ACC112 (cell line): Measurements from ENCODE around the gene PPARD.
"Not testable (repeated sequence)": the region's sequence is repeated elsewhere in the genome, so short reads cannot be mapped to it uniquely, and the experiment has no call there.

ENCODE experiments used
- H2AFZ ChIP-seq: fragments of 200-600 bp; sonication (generic); one replicate; pipeline ENCODE4 v1.6.0; 2017; ENCODE audit warnings: antibody characterized with exemption, low read length; ENCODE audit not compliant: unreplicated experiment
- H3K27ac ChIP-seq: fragments of 200-600 bp; sonication (generic); 2 replicates; pipeline ENCODE4 v1.5.1; 2014; ENCODE audit warnings: low read depth, mild to moderate bottlenecking, antibody characterized with exemption, low read length, moderate library complexity
- H3K27me3 ChIP-seq: fragments of 200-600 bp; sonication (generic); 2 replicates; pipeline ENCODE4 v1.6.1; 2014; ENCODE audit warnings: mild to moderate bottlenecking, antibody characterized with exemption, low read length, moderate library complexity, mixed read lengths; ENCODE audit not compliant: insufficient read depth
- H3K36me3 ChIP-seq: fragments of 200-600 bp; sonication (generic); 2 replicates; pipeline ENCODE4 v1.6.1; 2016; ENCODE audit warnings: mild to moderate bottlenecking, antibody characterized with exemption, low read length, moderate library complexity, mixed read lengths; ENCODE audit not compliant: insufficient read depth
- H3K4me1 ChIP-seq: fragments of 200-600 bp; sonication (generic); one replicate; pipeline ENCODE4 v1.6.1; 2016; ENCODE audit warnings: low read length, mixed read lengths; ENCODE audit not compliant: insufficient read depth, unreplicated experiment, control insufficient read depth
- H3K4me3 ChIP-seq: fragments of 200-600 bp; sonication (generic); 2 replicates; pipeline ENCODE4 v1.5.1; 2014; ENCODE audit warnings: mild to moderate bottlenecking, low read depth, low read length
- H3K79me2 ChIP-seq: fragments of 200-600 bp; sonication (generic); one replicate; pipeline ENCODE4 v1.6.0; 2016; ENCODE audit warnings: low read length; ENCODE audit not compliant: control insufficient read depth, unreplicated experiment, insufficient read depth

PPARD gene

DNA sequence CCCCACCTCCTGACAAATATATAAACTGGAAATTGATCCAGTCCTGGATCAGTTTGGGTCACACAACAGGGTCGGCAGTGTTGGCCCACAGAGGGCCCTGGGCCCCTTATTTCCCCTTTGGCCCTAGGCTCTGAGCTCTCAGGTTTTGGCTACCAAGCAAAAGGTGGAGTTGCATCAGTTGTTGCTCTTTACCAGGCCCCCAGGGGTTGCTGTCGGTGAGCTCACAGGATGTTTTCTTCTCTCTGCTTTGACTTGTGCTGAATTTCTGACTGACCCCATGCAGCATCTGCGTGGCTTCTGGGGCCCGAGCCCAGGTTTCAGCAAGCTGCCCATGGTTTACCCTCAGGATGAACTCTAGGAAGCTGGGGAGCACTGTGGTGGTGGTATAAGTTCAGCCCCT is 44.6 kb downstream of the PPARD start:
- peaks cover 35% of the 10 kb centered on the region for H3K4me1 ChIP-seq

DNA sequence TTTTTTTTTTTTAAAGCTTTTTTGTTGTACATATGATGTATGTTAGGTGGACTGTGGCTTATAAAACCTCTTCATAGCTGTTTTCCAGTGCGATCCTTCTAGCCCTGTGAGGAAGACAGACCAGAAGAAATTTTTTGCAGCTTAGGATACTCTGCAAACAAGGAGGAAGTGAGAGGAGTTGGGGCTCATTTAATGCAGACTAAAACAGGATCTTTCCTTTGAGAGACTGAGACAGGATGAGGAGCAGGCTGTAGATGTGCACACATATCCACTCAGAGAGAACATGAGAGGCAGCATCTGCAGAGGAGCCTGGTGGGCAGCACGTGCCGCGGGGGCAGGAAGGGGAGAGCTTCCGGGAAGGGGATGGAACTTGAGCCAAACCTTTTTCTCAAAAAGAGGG is 45.7 kb downstream of the PPARD start:
- H3K27me3 ChIP-seq = no peaks in the 10 kb centered on the region
- no peak overlapping the region for H3K27ac ChIP-seq
- H3K36me3 ChIP-seq = no peaks in the 10 kb centered on the region
- no peak overlapping the region for H2AFZ ChIP-seq
- H3K79me2 ChIP-seq = peaks cover 14% of the 10 kb centered on the region
- H3K4me1 ChIP-seq = peaks cover 45% of the 10 kb centered on the region
- no peak overlapping the region for H3K4me3 ChIP-seq

More for the DNA sequence above, 44.6 kb downstream of the PPARD start:
- Histone ChIP-seq H3K27me3 (no peaks in the 10 kb centered on the region), H3K79me2 (peaks cover 14% of the 10 kb centered on the region), H3K36me3 (no peaks in the 10 kb centered on the region), H3K27ac (peak overlapping the region; percentile 26), H3K4me3 (no peak overlapping the region), H2AFZ (no peak overlapping the region)

DNA sequence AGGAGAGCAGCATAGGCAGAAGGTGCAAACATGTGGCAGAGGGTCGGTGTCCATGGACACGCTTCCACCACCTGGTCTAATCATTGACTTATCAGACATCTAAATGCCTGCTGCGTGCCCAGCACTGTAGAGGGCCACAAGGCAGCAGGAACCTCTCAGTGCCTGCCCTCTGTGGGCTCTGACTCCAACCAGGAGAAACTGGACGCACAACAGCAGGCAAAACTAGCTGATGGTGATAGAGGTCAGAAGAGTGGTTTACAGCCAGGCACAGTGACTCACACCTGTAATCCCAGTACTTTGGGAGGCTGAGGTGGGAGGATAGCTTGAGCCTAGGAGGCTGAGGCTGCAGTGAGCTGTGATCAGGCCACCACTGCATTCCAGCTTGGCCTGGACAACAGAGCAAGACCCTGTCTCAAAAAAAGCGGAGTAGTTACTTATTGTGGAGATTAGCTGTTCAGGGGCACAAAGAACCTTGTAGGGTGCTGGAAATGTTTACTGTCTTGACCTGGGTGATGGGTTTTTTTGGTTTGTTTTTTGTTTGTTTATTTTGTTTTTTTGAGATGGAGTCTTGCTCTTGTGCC is 46.5 kb downstream of the PPARD start:
- H3K79me2 ChIP-seq = peaks cover 14% of the 10 kb centered on the region
- no peak overlapping the region for H3K27ac ChIP-seq
- H3K4me3 ChIP-seq = no peak overlapping the region

DNA sequence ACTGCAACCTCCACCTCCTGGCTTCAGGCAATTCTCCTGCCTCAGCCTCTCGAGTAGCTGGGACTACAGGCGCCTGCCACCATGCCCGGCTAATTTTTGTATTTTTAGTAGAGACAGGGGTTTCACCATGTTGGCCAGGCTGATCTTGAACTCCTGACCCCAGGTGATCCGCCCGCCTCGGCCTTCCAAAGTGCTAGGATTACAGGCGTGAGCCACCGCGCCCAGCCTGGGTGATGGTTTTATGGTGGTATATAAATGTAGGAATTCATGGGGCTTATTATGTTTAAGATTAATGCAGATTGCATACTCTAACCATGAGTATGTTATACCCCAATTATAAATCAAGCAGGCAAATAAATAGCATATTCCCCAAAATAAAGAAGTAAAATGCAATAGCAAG is 47.0 kb downstream of the PPARD start:
- H3K27me3 ChIP-seq, H3K27ac ChIP-seq, H2AFZ ChIP-seq, H3K36me3 ChIP-seq, H3K4me3 ChIP-seq: not testable (repeated sequence)
- H3K4me1 ChIP-seq = peaks cover 59% of the 10 kb centered on the region
- H3K79me2 ChIP-seq = peaks cover 14% of the 10 kb centered on the region

More for the DNA sequence above, 46.5 kb downstream of the PPARD start:
- H3K4me1 ChIP-seq = peaks cover 54% of the 10 kb centered on the region
- H3K27me3 ChIP-seq = no peaks in the 10 kb centered on the region
- no peaks in the 10 kb centered on the region for H3K36me3 ChIP-seq
- no peak overlapping the region for H2AFZ ChIP-seq

DNA sequence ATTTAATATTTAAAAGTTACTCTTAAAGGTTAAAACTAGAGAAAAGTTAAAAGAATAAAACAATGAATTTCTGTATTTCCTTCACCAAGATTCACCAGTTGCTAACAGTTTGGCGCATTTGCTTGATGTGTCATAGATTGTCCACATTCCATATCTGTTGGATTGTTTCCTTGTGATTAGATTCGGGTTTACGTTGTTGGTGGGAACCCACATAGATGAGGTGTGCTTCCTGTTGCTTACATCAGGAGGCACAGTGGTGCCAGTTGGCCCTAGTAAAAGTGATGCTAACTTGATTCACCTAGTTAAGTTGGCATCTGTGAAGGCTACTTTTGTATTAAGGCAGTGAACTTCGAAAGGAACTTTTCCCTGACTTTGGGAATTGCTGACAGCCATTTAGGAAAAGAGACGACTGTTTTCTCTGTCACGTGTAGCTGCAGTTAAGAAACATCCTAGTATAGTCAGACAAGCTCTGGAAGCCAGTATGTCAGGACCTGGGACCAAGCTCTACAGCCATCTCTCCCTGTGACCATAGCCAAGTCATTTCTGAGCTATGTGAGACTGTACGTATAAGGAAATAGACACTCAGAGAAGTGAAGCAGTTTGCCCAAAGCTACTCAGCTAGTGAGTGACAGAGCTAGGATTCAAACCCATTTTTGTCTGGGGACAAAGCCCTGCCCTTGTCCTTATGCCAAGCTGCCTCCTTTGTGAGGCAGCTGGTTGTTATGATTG is 49.0 kb downstream of the PPARD start:
- H3K4me3 ChIP-seq = peak overlapping the region; percentile 10
- H2AFZ ChIP-seq = no peak overlapping the region
- no peaks in the 10 kb centered on the region for H3K27me3 ChIP-seq
- peaks cover 53% of the 10 kb centered on the region for H3K4me1 ChIP-seq
- no peaks in the 10 kb centered on the region for H3K36me3 ChIP-seq
- peaks cover 14% of the 10 kb centered on the region for H3K79me2 ChIP-seq
- H3K27ac ChIP-seq = peak overlapping the region; percentile 97

DNA sequence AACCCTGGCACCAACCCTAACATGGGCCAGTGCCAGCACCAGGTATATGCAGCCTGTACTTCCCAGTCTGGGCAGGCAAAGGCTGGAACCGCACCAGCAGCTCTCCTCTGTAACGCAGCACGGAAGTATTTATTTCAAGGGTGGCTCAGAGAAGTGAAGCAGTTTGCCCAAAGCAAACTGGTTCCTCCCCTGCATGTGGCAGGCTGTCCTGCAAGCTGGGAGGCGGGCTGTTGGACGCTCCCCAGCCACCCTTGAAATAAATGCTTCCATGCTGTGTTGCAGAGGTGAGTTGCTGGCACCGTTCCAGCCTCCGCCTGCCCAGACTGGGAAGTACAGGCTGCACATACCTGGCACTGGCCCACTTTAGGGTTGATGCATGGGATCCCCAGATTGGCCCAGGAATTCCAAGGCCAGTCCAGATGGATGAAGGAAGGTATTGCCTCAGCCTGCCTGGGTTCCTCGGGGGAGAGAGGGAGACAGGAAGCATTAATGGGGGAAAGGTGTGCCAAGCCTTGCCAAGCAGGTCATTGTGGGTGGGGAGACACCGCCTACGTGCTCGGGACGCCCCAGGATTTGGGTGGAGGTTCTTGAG is 49.8 kb downstream of the PPARD start:
- H3K27ac ChIP-seq = peak overlapping the region; percentile 97
- peaks cover 9% of the 10 kb centered on the region for H3K79me2 ChIP-seq
- H3K4me3 ChIP-seq = no peak overlapping the region
- no peak overlapping the region for H2AFZ ChIP-seq
- H3K36me3 ChIP-seq = no peaks in the 10 kb centered on the region
- no peaks in the 10 kb centered on the region for H3K27me3 ChIP-seq
- H3K4me1 ChIP-seq = peaks cover 49% of the 10 kb centered on the region

DNA sequence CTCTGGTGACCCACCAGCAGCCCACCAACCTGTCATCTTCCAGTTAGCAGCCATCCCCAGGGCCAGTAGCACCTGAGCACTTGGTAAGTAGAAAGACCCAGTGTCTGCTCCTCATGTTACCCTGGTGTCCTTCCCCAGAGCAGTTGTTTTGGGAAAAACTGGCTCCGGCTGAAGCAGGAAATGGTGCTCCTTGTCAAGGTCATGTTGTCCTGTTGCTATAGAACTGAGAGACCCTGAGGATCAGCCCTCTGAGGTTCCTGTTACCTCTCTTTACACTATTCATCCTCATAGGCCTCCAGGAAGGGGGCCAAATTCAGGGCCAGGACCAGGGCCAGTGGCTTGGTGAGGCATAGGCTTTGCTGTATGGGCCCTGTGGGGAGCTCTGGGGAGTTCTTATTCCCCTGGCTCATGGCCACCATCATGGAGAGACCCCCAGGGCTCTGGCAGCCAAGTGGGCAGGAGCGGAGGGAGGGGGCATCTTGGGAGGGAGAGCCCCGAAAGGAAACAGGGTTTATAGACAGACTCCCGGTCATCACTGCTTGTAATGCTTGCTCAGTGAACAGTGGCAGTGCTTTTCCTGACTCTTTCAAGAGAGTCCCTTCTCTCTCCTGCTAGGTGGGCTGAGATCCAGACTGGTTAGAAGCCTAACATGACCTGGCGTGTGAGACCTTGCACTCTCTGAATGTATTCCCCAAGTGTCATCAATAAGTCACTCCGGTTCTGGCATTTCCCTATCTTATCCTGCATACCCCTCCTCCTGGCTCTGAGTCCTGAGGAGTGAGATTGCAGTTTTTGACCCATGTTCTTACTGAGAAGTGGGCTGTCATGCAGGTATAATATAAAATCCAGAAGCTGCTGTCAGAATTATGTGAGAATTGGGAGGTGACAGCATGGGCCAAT is 50.7 kb downstream of the PPARD start:
- Histone ChIP-seq H3K36me3 (no peaks in the 10 kb centered on the region), H3K4me1 (peaks cover 48% of the 10 kb centered on the region), H2AFZ (no peak overlapping the region), H3K79me2 (peaks cover 9% of the 10 kb centered on the region), H3K4me3 (no peak overlapping the region), H3K27me3 (no peaks in the 10 kb centered on the region), H3K27ac (peak overlapping the region; percentile 97)

DNA sequence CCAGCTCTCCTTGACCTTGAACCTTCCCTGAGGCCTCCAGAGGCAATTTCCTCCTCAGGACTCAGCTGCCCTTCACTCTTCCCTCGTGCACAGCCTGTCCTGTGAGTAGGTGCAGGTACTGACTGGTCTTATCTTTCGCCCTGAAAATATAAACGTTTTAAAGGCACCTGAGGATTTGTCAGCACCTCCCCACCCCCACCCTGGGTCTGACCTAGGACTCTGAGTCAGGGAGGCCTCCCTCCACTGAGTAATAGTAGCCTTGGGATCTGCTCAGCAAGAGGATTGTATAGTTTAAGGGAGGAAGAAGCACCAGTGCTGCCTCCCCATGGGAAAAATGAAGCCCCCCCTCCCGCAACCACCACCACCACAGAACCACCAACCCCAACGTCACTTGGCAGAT is 54.6 kb downstream of the PPARD start:
- peaks cover 37% of the 10 kb centered on the region for H3K4me1 ChIP-seq
- H2AFZ ChIP-seq = no peak overlapping the region
- H3K27ac ChIP-seq = no peak overlapping the region
- no peaks in the 10 kb centered on the region for H3K36me3 ChIP-seq
- peaks cover 2% of the 10 kb centered on the region for H3K79me2 ChIP-seq
- no peaks in the 10 kb centered on the region for H3K27me3 ChIP-seq
- no peak overlapping the region for H3K4me3 ChIP-seq

DNA sequence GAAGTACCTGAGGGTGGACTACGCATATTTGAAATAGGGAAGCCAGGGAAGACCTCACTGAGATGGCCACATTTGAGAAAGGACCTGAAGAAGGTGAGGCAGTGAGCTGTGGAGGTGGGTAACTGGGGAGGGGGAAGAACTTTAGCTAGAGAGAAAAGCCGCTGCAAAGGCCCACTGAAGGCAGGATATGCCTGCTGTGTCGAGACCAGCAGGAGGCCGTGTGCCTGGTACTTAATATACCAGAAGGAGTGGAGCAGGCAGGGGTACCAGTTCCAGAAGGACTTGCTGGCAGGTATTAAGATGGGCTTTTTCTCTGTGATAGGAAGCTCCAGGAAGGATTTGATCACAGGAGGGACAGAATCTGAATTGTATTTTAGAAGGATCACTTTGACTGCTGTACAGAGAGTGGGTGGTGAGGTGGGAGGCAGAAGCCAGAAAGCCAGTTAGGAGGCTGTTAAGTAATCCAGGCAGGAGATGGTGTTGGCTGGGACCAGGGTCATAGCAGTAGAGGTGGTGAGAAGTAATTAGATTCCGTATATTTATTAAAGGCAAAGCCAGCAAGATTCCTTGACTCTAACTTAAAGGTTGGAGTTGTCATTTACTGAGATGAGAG is 55.6 kb downstream of the PPARD start:
- peaks cover 28% of the 10 kb centered on the region for H3K4me1 ChIP-seq
- H3K27me3 ChIP-seq = no peaks in the 10 kb centered on the region
- peaks cover 2% of the 10 kb centered on the region for H3K79me2 ChIP-seq
- no peaks in the 10 kb centered on the region for H3K36me3 ChIP-seq
- H2AFZ ChIP-seq = no peak overlapping the region
- no peak overlapping the region for H3K4me3 ChIP-seq
- H3K27ac ChIP-seq = no peak overlapping the region

DNA sequence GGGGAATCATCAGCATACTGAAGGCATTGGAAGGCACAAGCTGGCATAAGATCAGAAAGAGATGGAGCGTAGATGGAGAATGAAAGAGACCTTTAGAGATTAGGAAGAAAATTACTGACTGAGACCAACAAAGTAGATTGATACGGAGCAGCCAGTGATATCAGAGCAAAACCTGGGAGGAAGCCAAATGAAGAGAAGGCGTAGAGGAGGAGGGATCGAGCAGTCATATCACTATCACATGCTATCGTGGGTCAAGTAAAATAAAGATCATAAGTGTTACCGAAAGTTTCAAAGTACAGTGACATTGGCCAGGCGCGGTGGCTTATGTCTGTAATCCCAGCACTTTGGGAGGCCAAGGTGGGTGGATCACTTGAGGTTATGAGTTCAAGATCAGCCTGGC is 56.2 kb downstream of the PPARD start:
- H2AFZ ChIP-seq = no peak overlapping the region
- H3K79me2 ChIP-seq = peaks cover 2% of the 10 kb centered on the region
- no peak overlapping the region for H3K27ac ChIP-seq

More for the DNA sequence above, 56.2 kb downstream of the PPARD start:
- Histone ChIP-seq H3K27me3 (no peaks in the 10 kb centered on the region), H3K4me3 (no peak overlapping the region), H3K4me1 (peaks cover 22% of the 10 kb centered on the region), H3K36me3 (no peaks in the 10 kb centered on the region)
